Activated CD8-positive, alpha-beta memory T cell treated with anti-CD3 and anti-CD28 coated beads for 36 hours (primary cell): Measurements from ENCODE around the gene FHOD3. TPM values are rescaled to one million over a fixed set of nuclear protein-coding genes. Genes with fewer than 3 reads are reported as not detected.
"Not testable (repeated sequence)": the region's sequence is repeated elsewhere in the genome, so short reads cannot be mapped to it uniquely, and the experiment has no call there.

ENCODE experiments used
- CTCF ChIA-PET: fragments of 350-600 bp; sonication (Branson Sonifier 250); formaldehyde crosslinking; loops from one replicate; lab custom pipeline; 2021; ENCODE audit warnings: antibody characterized with exemption; lab: Charles Lee
- POLR2A ChIA-PET: fragments of 350-600 bp; sonication (Branson Sonifier 250); formaldehyde crosslinking; loops from one replicate; lab custom pipeline; 2021; ENCODE audit warnings: antibody characterized with exemption; lab: Charles Lee
- total RNA-seq, 2 experiments: library from RNA; stranded (reverse); gene quantifications; one replicate each; pipeline ENCODE4 v1.2.3, GENCODE V29; 2021

FHOD3 gene
- total RNA-seq, 2 experiments from 2014 or later: not detected

DNA sequence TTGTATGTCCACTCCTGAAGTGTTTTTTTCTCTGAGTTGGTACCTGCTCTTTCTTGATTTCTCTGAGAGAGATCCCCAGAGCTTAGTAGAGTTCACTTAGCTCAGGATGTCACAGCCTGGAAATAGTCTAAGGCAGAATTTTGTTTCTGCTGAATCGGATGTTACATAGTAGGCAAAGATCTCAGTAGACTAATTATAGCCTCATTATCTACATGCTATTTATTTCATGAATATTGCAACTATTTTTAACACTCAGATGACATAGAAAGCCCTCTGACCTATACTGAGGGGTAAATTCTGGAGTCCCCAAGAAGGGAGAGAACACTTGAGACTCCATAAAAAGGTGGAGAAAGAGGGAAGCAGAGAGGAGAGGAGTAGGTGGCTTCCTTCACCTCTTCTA is 160.2 kb downstream of the FHOD3 start:
- POLR2A ChIA-PET: no interaction called here
- CTCF ChIA-PET: no interaction called here

DNA sequence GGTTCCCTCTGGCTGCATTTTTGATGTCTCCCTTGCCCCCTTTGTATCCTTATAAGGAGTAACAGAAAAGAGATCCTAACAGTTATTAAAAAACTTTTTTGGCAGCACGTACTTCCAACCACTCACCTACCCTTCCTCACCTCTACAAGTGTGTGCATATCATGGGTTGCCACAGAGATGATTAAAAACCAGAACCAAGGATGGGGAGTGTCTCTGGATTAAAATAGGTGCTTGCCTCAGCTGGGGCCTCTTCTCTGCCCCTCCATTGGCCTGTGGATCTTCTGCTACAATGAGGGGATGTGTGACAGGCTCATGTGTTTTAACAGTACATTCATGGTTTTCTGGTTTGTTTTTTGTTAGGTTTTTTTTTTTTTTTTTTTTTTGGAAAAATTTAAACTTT is 160.8 kb downstream of the FHOD3 start:
- ChIA-PET POLR2A (no interaction called here), CTCF (no interaction called here)

DNA sequence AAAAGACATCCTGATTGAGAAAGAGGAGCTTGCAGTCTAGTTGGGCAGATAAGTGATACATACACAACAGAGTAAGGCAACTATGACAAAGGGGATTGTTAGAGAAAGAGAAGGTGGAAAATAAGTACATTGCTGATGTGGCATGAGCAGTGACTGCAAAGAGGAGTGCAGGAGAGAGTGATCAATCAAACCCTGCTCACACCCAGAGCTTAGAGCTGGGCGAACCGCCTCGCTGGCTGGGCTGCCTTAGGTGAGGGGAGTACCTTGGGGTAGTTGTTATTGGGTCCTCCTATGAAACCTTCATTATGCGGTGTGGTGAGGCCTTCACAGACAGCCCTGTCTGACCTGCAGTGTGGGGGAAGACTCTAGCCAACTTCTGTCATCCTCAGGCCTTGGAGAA is 161.7 kb downstream of the FHOD3 start:
- CTCF ChIA-PET: no interaction called here

DNA sequence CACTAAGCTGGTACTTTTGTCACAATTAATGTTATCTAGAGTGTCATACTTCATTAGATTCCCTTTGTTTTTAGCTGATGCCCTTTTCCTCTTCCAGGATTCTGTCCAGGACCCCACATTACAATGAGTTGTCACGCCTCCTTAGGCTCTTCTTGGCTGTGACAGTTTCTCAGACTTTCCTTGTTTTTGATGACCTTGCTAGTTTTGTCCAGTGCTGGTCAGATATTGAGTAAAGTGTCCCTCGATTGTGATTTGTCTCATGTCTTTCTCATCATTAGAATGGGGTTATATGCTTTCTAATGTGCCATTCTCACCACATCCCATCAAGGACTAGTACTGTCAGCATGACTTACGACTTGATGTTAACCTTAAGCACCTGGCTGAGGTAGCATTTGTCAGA is 162.3 kb downstream of the FHOD3 start:
- ChIA-PET CTCF (no interaction called here), POLR2A (no interaction called here)

More for the DNA sequence above, 161.7 kb downstream of the FHOD3 start:
- POLR2A ChIA-PET: no interaction called here

DNA sequence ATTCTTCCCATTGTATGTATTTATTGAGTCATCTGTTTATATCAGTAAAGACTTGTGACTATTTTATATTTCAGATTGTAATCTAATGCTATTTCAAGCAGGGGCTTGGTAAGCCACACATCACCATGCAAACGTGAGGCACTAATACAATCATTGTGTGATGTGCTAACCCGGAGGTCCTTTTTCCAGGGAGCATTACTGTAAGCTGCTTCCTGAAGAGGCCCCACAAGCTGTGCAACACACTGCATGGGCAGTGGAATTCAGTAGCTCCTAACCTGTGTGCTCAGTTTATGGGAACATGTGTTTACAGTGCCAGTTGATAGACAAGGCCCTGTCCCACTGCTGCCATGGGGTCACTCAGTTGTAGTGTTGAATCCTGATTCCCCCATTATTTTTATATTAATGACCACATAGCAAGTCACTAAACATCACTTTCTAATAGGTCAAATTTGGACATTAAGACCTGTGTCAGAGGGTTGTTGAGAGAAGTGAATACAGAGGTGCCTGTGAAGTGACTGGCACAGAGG is 162.9 kb downstream of the FHOD3 start:
- CTCF ChIA-PET: no interaction called here
- POLR2A ChIA-PET: no interaction called here

DNA sequence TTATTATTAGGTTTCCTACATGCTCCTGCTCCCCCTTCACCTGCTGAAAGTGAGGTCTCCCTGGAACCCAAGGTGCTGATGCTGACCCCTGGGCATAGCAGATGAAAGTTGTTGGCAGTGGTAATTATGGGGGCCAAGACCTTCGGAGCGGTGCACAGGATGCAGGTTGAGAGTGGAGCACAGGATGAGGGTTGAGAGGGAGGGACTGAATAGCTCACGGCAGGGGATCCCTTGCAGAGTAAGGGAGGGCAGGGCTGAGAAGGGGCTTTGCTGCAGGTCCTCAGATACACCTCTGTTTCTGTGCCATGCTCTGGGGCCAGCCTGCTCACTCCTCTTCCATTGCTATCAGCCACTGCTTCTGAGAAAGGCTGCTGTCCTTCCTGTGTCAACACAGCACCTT is 163.3 kb downstream of the FHOD3 start:
- ChIA-PET CTCF (no interaction called here), POLR2A (no interaction called here)

DNA sequence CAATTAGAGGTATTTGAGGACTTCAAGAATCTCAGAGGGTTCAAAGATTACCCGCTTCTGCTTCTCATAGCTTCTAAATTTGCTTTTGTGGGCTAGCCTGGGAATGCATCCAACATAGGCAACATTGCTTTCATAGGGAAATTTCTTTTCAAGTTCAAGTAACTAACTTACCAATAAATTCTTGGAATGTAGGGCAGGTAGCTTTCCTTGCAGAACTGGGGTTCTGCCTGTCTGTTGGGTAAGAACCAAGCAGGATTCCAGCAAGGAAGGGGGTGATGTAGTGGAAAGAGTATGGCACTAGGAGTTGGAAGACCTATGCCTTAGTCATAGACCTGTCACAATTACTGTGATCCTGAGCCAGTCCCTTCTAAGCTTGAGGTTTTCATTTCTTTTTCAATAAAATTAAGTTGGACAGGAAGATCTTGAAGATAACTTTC is 164.1 kb downstream of the FHOD3 start:
- CTCF ChIA-PET: no interaction called here
- POLR2A ChIA-PET: no interaction called here

DNA sequence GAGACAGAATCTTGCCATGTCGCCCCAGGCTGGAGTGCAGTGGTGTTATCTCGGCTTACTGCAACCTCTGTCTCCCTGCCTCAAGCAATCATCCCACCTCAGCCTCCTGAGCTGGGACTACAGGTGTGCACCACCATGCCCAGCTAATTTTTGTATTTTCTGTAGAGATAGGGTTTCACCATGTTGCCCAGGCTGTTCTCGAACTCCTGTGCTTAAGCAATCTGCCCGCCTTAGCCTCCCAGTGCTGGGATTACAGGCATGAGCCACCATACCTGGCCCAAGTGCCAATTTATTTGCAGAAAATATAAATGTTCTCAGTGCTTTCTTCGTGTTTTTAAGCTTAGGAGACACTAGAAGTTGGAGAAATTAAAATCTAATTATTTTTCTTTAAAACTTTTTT is 166.0 kb downstream of the FHOD3 start:
- CTCF ChIA-PET, POLR2A ChIA-PET: not testable (repeated sequence)

DNA sequence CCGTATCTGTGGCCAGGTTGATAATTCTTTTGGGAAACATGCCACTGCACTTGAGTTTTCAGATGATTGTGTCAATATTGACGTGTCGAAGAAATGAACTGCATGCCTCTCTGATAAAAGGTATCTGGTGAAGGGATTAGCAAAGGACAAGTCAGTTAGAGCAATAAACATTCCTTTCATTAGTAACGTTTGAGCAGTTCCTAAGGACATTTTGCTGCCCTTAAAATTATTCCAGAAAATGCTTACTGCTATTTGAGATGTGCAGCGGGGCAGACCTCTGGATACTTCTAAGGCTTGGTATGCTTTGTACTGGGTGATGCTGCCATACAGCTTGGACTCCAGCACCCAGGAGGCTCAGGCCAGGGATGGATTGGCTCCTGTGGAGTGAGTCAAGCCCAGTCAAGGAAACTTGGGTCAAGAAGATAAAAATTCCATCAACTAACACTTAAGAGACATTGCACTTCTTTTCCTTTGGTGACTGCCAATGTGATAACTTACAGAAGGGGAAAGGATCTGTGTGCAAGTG is 166.7 kb downstream of the FHOD3 start:
- POLR2A ChIA-PET: no interaction called here
- CTCF ChIA-PET: no interaction called here

DNA sequence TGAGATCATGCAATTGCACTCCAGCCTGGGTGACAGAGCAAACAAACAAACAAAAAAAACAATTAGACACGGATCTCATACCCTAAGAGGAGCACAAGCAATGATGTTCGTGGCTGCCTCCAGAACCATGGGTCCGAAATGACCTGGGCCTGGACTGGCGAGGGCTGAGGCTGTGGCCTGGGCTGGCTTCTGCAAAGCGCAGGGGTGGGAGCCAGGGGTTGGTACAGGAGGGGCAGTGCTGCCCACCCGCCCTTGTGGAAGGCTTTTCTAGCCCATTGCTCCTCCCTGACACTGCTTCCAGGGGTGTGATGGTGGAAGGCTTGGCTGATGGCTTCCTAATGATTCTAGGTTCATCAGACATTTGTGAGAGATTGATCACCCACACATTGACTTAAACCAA is 167.8 kb downstream of the FHOD3 start:
- CTCF ChIA-PET: no interaction called here

DNA sequence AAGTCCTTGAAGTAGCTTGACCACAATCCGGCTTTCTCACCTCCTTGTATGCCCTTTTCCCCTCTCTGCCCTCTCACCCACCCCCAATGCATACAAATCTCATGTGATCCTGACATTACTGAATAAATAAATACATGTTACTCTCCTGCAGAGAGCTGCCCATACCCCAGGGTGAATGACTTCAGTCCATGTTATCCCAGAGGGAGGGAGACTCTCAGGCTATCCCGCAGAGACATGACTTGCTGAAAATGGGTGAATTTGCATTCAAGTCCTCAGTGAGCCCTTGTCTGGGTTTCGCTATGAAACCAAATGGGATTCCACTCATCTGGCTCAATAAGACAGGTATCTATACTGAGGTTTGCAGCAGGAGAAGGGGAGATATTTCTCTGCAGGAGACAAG is 168.5 kb downstream of the FHOD3 start:
- ChIA-PET CTCF (no interaction called here), POLR2A (no interaction called here)

More for the DNA sequence above, 167.8 kb downstream of the FHOD3 start:
- POLR2A ChIA-PET: no interaction called here

DNA sequence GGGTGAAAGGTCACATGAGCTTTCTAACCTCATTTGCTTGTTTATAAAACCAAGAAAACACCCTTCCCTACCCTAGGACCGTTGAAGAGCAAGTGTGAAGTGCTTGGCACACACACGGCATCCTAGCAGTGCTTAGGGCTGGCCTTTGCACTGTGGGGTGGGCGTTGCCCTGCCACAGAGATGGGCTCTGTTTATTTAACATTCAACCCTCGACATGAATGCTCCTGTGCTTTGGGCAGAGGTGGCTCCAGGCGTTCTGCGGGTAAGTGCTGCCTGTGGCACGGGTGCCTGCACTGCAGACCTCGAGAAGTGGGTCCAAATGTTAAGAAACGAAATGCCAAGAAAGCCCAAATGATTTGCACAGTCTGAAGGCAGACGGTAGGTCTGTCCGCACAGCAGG is 170.1 kb downstream of the FHOD3 start:
- ChIA-PET POLR2A (no interaction called here), CTCF (no interaction called here)

DNA sequence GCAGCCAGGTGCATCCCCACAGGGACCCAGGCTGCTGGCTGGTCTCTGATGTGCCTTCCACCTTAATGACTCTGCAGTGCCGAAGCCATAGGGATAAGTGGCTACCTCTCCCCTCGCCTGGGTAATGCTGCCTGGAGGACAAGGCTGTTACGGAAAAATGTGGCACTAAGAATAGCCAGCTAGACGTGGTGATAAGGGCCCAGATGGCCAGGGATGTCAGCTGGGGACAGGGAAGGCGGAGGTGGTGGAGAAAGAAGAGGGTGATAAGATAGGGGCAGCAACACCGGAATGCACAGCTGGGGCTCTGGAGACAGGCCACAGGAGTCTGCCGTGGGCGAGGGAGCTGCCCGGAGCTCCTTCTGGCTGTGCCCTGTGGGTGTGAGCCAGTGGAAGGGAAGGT is 170.6 kb downstream of the FHOD3 start:
- ChIA-PET CTCF (no interaction called here), POLR2A (no interaction called here)

DNA sequence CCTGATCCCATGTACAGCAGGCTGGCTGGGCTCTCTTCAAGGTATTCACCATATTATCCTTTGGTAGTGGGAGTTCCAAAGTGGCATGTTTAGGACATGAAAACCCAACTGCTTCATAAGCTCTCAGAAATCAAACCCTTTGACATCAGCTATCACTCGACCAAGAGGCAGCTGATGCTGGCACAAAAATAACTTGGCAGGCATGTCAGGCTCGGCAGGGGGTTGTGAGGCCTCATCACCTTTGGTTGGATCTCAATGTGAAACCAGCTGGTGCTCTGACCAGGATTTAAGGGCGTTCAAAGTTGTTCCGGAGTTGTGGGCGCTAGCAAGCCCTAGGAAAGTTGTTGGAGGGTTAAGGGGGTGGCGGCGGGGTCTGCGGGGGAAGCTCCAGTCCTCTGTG is 171.9 kb downstream of the FHOD3 start:
- POLR2A ChIA-PET: no interaction called here
- CTCF ChIA-PET: no interaction called here

DNA sequence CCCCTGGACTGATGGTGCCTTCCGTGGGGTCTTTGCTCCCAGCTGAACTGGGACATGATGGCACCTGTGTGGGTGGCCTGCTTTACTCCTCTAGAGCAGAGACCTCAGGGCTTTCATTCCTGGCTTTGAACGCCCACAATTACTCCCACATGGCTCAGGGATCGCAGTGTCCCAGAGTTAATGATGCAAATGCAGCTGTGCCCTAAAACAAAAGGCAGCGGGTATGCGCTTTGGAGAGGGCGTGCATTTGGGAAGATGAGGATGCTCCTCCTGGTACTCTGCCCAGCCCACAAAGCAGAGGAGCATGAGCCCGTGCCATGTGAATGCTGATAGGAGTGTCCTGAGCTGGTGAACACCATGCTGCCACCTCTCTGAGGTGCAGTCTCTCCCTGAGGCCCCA is 173.4 kb downstream of the FHOD3 start:
- POLR2A ChIA-PET: no interaction called here
- CTCF ChIA-PET: no interaction called here

DNA sequence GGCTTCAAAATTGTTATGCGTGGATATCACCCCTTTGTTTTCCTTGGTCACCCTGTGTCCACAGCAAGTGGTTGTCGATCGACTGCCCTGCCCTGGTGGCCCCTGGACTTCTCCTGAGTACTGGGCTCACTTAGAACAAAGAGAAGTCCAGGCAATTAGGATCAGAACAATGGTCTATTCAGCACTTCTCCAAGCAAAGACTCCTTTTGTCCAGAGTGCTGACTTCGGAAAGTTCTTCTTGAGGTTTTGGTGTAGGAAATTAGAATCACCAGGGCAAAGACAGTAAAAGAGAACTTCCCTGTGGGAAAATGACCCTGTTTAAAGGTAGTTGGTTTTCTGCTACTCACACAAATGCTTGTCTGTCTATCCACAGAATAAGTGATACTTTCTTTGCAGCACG is 173.9 kb downstream of the FHOD3 start:
- POLR2A ChIA-PET: no interaction called here
- CTCF ChIA-PET: no interaction called here

DNA sequence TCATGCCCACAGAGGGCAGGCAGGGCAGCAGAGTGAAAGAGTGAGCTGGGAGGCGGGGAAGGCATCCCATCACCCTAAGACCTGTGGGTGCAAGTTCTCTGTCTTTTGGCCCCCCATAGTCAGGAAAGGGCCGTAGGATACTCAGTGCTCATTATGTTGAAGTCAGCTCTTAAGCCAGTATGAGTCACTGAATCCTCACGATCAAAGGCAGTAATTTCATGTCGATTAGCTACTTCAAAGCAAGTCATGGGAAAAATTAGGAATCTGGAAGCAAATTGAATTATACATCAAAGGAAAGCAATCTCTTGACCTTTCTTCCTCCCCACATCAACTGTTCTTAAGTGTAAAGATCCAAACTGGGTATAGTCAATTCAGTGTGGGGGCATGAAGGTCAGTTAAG is 178.9 kb downstream of the FHOD3 start:
- CTCF ChIA-PET: no interaction called here

DNA sequence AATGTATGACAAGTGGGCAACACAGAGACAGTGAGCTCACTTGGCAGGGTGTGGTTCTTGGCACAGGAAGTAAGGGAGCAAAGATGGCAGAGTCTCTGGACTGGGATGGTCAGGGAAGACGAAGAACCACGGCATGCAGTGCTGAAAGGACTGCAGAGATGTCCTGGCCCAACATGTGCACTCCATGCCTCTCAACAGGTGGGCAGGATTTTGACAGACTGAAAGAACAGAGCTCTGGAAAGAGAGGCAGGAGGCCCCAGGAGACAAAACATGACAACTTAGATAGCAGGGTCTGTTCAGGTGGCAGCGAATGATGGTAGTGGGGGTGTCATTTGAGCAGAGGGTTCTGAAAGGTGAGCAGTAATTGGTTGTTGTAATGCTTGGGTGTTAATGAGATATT is 180.3 kb downstream of the FHOD3 start:
- POLR2A ChIA-PET: no interaction called here
- CTCF ChIA-PET: no interaction called here

More for the DNA sequence above, 178.9 kb downstream of the FHOD3 start:
- POLR2A ChIA-PET: no interaction called here

DNA sequence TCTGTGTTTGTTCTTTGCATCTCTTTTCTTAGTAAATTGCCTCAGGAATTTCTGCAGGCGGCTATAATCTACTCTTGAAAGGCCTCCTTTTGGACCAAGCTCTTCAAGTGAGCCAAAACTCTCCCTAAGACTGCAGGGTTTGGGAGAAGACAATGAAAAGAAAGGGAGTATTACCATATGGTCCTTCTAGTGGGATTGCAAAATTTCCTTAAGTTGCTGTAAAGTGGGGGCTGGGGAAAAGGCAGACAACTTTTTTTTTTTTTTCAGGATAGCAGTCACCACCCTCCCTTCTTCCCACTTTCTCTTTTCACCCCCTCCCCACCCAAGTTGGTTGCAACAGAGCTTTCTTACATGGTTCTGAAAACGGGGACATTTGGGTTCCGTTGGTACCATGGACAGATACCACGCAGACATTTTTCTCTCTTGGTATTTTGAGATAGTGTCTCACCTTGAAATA is 183.7 kb downstream of the FHOD3 start:
- ChIA-PET CTCF (no interaction called here), POLR2A (no interaction called here)

DNA sequence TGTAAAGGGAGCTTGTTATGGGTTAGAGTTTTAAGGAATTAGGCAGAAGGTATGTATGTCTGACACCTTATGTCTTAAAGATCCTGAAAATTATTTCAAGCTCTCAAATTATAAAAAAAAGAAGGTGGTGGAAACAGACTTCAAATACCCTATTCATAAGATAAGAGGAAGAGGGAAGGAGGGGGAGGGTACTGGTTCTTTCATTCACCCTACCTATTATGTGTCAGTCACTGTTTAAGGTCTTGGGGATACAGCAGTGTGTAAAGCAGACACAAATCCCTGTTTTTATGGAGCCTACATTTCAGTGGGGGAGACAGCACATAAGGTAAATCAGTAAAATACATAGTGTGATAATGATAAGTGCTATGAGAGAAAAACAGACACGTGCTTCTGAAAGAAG is 184.4 kb downstream of the FHOD3 start:
- CTCF ChIA-PET: no interaction called here
- POLR2A ChIA-PET: no interaction called here

DNA sequence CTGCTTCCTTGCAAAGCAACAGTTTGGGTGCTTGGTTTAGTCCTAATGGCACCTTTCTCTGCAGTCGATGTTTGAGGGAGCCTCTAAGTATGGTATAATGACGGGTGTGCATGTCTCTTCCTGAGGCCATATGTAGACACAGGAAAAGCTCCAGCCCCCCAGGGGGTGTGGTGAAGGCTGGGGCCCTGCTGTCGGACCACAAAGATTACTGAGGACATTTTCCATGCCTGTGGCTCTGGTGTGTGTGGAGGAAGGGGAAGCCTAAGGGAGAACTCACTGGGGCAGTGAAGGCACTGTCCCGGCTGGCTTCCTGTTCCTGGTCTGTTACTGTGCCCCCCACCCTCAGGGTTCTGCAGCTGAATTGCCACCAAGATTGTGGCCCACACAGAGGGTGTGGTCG is 187.1 kb downstream of the FHOD3 start:
- ChIA-PET POLR2A (no interaction called here), CTCF (no interaction called here)

DNA sequence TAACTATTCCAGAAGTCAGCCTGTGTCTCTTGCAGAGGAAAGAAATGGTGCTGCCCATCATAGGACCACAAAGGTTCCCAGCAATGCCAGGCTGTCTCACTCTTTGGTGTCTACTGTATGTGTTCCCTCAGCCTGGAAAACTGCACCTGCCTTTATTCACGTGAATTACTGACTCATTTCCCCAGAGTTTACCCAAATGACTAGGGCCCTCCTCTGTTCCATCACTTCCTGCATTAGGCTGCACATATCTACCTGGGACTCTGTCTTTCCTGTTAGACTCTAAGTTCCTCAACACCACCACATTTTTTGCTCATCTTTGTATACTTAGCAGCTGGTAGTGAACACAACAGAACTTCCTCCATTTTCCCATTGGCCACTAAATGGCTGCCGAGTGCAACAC is 188.3 kb downstream of the FHOD3 start:
- ChIA-PET CTCF (no interaction called here), POLR2A (no interaction called here)
